ENCODE results near the gene SHC4.
"Not testable (repeated sequence)": the region's sequence is repeated elsewhere in the genome, so short reads cannot be mapped to it uniquely, and the experiment has no call there.

The SHC4 gene

DNA sequence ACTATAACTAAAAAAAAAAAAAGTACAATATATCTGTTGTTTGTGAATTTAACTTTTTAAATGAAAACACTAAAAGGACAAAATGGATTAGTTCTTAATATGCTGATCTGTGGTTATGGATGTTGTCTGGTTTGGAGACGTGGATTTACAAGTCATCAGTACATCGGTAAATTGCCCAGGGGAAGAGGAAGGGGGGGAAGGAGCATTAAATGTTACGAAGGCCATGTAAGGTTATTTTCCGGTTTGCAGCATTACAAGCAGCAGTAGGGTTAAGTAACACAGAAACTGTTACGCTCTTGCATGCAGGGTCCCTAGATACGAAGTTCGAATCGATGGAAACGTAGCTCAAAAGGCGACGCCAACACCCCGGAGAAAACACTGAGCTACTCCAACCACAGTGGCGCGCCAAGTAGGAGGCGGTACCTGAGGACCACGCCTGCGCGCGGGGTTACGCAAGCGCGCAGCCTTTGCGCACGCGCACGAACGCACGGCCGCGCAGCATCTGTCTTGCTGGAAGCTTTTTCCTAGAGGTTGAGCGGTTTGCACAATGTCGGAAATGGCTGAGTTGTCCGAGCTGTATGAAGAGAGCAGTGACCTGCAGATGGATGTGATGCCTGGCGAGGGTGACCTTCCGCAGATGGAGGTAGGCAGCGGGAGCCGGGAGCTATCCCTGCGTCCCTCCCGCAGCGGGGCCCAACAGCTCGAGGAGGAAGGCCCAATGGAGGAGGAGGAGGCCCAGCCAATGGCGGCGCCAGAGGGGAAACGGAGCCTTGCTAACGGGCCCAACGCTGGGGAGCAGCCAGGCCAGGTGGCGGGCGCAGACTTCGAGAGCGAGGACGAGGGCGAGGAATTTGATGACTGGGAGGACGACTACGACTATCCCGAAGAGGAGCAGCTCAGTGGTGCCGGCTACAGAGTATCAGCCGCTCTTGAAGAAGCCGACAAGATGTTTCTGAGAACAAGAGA, 85.8 kb downstream of the SHC4 start, which contains the start of gene EID1:
EID1 (plus strand) TSS at position 505 of the 966 bp plus-strand sequence; CDS start at position 548, 43 bp downstream.
- peak; percentile 61 for DNase-seq

DNA sequence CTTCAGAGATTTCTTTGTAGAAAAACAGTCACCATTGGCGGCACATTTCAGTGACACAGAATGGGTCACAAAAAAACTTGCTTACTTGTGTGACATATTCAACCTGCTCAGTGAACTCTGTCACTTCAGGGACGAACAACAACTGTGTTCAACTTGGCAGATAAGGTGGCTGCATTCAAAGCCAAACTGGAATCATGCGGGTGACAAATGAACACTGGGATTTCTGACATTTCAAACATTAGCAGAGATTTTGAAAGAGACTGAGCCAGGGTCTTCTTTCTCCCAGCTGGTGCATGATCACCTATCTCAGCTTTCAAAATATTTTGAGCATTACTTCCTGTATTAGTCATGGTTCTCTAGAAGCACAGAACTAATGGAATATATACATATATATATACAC, 87.7 kb downstream of the SHC4 start:
- DNase-seq, result no peak

DNA sequence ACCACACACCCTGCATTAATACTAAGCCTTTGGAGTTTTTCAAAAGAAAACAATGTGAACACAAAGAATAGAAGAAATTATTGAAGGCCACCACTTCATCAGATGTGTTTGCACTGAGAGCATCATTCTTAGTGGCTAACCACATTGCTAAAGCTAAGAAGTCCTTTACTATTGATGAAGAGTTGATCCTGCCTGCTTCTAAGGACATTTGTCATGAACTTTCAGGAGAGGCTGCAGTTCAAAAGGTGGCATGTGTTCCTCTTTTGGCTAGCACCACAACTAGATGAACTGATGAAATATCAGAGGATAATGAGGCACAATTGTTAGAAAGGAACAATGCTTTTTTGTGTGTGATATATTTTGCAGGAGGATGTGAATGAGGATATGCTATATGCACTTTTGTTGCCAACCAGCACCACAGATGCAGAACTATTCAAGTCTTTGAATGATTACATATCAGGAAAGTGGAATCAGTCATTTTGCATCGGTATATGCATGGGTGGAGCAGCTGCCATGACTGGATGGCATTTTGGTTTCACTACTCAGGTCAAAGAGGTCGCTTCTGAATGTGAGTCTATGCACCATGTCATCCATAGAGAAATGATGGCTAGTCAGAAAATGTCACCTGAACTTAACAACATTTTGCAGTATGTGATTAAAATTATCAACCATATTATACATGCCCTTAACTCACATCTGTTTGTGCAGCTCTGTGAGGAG, 88.3 kb downstream of the SHC4 start:
- DNase-seq, result no peak

DNA sequence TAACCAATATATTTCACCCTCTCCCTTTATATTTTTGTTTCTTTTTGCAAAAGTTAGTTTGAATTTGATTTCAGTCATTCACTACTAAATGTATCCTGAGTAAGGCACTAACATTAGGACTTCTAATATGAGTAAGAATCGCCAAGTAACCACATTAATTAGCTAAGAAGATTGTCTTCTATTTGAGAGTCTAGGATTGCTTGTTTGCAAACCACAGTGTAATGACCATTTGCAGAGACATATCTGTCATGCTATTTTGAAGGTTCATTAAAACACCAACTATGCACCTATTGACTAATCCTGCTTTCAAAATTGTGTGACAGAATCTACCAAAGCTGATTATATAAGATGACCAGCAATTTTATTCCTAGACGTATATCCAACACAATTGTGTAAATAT, 91.1 kb downstream of the SHC4 start:
- no peak for DNase-seq

DNA sequence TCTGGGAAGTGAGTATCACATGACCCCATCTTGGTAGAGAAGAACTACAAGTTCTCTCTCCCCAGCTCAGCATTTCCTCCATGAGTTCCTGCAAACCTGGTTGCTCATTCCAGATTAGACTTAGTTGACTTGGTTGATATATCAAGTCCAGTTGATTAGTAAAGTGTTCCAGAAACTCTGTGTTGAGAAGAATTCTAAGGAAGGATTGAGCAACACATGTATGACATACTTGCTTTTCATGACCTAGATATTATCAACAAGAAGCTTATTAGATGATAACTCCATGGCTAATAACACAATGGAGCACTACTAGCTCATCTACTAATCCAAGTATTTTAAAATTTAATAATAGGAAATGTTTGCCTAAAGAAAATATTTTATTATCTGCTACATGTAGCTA, 92.2 kb downstream of the SHC4 start:
- DNase-seq, result no peak

DNA sequence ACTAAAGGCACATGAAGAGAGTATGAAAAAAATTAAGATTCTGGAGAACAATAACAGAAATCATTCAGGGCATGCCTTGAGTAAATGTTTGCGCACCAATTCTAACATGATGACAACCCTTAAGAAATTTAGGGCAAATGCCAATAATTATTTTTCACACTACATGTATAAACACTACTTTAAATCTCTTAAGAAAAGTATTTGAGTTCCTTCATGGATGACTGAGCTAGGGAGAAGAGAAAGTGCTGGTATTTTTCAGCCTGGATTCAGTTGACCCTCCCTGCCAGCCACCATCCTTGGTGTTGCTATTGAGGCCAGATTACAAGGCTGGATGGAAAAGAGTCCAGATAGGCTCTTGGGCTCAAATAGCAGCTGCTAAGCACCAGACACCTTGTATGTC, 93.8 kb downstream of the SHC4 start:
- DNase-seq, result no peak

DNA sequence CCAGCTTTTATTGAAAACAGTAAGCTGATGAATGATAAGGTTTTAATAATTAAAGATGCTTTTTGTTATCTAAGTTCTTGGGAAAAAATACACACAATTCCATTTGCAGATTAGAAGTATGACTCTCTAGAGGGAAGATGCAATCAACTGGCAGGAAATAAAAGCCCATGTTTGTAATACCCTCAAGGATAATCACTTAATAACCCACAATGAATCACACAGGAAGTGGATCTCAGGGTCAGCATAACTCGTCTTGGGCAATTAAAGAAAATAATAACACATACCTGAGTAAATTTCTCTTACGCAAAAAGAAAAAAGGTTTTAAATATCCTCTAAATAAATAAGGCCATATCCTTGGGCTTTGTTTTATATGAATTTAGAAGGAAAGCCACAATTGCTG, 95.2 kb downstream of the SHC4 start:
- DNase-seq, result no peak

DNA sequence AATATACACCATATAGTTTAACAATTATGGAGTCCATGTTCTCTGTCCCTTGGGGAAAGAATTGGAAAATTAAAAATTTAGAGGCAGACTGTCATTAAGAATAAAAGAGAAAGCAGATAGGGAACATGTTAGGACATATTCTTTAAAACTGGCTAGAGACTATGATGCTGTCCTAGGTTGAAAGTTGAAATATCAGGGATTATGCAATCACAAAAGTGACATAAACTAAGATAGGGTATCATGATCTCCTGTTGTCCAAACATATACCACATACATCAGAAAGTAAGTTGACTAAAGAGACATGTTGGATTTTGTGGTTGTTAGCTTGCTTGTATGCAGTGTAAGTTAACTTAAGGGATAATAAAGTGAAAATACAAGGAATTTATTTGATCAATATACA, 95.7 kb downstream of the SHC4 start:
- DNase-seq, result no peak

DNA sequence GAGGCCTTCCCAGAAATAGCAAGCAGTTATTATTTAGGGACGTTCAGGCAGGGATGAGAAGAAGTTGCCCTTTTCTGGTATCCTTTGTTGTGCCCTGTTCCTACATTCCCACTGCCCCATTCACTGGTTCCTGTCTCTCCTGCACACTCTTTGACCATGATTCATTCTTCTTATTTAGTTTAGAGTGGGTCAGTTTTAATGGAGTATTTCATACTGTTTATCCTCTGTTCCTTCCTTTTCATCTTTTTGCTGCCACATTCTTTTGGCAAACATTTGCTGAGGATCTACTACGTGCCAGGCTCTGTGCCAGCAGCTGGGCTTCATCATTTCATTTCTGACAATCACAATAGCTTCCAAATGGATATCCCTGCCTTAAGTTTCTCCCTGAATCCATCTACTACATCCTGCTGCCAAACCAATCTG, 97.6 kb downstream of the SHC4 start:
- DNase-seq, result no peak

DNA sequence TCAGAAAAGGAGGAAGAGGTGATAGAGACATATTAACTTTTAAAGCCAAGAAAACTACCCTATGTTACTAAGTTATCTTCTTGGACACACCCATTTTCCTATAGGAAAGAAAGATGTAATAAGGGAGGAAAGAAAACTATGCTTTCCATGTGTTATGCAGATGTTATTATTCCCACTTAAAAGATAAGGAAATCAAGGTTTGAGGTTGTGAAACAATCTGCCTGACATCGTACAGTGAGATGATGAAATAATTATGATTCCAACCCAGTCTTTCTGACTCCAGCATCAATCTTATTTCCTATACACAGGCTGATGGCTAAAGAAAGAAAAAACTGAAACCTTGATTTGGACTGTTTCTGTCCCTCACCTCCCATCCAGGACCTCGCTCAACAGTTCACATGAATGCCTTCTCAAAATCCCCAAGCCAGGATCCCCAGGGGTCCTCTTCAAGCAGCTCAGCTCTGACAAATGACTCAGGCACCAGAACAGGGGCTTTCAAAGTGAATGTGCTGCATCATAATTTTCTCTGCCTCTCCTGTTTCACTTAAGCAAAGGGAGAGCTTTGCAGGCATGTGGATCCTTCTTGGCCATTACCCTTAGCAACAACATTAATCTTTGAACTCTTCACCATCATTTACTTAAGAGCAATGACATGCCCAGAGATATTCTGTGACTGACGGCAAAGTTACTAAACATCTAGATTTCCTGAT, 98.2 kb downstream of the SHC4 start:
- DNase-seq, result peak; percentile 50

DNA sequence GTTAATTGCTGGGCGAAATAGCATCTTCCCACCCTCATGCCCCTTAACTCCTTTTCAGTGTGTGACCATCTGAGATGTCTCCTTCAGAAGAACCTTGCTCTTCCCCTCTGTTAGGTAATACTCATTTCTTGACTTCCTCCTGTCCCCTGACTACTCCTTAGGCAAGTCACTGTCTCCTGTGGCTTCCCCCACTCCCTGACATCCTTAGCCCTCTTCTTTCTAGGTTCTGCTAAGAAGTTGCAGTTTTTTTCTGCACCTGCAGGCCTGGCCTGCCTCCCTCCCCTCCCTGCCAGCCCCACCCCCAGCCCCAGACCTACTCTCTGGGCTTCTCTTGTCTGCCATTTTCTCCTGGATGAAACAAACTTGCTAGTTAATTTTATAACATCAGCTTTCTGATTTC, 101.0 kb downstream of the SHC4 start:
- no peak for DNase-seq

DNA sequence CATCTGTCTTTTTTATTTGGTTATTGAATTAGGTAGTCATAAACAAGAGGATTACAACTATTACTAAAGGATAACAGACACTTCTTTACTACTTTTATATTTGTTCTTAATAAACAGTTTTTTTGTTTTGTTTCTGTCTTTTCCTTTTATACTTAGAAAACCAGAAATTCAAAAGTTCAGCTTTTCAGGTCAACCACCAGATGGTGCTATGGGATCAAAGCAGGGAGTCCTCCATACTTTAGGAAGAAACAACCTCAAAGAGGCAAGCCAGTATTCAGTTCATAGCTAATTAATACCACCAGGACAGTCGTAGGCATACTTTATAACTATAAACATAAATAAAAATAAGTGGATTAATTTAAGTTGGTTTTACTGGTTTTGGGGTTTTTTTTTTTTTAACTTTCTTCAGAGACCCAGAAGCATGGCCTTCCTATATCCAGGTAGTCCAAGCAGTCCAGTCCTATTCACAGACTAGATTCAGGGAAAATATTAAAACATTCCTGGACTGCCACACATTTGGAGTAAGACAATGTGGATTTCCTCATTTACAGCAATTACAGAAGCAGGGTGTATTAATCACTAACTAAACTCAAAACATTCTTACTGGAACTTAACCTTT, 101.8 kb downstream of the SHC4 start:
- DNase-seq, result peak; percentile 28

DNA sequence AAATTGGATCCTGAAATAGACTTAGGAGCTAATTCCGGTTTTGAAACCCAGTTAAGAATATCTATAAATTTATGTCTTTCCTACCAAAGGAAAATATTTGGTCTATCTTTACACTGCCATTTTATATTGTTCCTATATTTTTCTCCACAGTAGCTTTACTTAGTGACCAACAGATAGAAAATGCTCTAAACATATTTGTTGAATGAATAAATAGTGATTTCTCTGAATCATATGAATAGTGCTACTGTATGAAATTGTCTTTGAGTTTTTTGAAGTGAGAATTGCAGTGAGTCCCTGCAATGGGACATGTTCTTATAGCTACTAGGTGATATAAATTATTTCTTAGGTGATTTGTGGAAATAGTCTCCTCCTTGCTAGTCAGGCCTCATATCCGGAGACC, 104.3 kb downstream of the SHC4 start:
- no peak for DNase-seq

DNA sequence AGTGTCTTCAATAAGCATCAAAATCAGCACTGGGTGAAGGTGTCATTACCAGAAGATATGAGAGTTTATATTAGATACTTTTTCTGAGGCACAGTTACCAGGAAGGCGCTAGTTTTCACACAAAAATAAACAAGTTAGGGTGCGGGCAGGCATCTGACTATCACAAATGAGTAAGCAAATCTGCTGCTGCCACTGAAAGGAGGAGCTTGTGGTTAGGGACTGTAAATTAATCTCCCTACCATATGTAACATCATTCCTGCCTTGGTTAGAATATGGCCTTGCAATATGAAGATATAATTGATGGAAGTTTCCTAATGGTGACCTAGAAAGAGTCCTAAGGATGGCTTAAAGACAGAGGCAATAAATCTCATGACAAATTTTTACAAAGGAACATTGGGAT, 105.3 kb downstream of the SHC4 start:
- no peak for DNase-seq

DNA sequence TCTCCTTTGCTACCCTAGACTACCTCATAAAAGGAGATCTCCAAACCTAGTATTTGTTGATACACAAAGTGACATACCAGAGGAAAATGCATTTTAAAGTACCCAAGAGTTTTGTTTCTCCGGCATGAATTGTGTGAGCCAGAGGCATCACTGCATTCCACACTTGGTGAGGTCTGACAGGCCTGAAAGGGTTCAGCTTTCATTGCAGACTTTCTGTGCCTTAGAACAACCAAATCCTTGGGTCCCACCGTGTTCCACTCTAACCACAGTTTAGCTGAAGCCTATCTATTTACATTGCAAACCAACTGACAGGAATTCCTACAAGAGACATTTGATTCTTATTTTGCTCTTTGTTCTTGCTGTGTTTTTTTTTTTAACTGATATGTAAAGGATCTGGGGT, 106.8 kb downstream of the SHC4 start:
- DNase-seq, result no peak

DNA sequence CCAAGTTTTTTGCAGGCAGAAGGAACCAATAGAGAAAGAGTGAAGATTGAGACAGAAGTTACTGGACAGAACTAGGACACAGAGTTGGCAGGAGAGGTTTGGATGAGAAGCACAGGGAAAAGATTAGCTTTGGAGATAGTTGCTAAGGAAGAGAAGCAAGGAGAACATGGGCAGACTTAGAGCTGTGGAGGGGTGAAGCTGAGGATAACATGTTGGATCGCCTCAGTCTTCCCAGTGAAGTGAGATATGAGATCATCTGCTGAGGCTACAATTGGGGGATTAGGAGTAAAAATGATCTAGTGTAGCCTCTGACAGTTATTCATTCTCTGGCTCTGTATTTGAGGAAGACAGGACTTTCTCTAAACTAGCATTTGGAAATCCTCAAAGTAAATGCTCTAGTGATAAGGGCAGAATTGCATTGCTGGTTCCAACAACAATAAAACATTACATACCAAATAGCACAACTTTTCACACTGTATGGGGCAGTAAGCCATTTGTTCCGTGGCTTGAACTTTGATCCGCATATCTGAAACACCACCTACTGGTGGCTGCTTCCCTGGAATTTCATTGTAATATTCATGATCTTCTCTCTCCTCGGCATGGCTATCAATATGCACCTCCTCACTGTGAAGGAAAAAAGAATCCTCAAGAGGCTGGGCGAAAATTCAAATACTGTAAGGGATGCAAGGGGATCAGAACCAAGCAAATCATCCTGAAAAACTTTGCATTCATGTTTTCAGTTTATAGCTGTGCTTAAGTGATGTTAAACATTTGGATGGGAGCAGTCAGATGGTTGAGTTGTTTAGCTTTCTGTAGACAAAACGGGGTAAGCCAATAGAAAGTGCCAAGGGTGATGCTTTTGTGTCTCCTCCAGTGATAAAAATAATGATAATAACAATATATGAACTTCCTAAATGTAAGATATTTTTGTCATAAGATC, 107.9 kb downstream of the SHC4 start:
- no peak for DNase-seq

DNA sequence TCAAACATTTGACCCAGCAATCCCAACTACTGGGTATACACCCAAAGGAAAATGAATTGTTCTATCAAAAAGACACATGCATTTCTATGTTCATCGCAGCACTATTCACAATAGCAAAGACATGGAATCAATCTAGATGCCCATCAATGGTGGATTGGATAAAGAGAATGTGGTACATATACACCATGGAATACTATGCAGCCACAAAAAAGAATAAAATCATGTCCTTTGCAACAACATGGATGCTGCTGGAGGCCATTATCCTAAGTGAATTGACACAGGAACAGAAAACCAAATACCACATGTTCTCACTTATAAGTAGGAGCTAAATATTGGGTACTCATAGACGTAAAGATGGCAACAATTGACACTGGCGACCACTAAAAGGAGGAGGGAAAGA, 109.3 kb downstream of the SHC4 start:
- DNase-seq, result not testable (repeated sequence)

DNA sequence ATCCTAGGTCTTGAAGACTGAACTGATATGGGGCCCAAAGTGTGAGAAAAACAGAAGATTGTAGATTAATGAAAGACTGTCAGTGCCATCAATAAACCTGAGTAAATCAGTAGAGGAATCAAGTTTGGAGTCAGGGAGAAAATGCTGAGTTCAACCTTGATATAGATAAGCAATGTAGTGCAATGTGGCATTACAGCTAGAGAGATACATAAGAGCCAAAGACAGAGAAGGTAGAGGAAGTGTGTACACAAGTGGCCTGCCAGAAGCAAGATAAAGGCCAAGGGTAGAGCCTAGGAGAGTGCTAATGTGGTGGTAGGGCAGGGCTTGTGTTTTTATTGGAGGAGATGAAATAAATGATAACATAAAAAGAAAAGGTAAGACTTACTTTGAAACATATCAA, 111.8 kb downstream of the SHC4 start:
- DNase-seq, result no peak

DNA sequence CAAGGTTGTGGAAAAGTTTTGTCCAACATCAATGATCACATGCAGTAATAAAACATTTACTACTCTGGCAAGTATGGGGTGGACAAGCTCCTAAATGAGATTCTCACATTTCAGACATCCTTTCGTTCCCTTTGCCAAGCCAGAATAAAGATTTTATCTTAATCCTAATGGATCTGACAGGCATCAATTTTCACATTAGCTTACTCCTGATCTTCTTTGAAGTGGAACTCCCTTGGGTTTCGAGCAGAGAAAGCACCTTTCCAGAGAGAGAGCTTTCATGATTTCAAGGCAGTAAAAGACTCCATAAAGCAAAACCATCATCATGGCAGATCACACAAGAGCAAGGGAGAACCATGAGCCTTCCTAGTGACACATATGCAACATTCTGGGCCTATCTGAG, 113.1 kb downstream of the SHC4 start:
- DNase-seq, result no peak

DNA sequence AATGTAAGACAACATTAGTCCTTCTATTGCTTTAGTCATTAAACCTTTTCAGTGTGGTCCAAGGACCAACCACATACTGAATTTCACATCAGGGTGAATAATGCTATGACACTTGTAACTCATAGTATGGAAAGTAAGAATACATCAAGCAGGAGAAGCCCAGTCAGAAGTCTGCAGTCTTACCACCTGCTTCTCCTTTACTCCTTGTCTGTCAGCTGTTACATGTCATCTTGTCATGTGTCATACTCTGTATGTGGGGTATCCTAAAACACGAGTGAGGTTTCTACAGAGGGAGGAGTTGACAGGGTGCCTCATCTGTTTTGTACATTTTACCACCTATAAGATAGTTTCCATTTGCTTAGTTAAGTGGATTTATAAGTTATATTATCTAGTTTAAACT, 118.6 kb downstream of the SHC4 start:
- DNase-seq, result no peak

DNA sequence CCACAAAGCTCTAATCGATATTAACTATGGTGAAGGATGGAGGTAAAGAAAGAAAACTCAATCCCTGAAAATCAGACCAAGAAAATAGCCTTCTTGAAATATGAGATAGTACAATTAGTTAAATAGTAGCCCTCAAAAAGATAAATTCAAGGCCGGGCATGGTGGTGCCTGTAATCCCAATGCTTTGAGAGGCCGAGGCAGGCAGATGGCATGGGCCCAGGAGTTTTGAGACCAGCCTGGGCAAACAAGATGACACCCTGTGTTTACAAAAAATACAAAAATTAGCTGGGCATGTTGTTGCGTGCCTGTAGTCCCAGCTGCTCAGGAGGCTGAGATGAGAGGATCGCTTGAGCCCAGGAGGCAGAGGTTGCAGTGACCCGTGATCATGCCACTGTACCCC, 121.2 kb downstream of the SHC4 start:
- no peak for DNase-seq

DNA sequence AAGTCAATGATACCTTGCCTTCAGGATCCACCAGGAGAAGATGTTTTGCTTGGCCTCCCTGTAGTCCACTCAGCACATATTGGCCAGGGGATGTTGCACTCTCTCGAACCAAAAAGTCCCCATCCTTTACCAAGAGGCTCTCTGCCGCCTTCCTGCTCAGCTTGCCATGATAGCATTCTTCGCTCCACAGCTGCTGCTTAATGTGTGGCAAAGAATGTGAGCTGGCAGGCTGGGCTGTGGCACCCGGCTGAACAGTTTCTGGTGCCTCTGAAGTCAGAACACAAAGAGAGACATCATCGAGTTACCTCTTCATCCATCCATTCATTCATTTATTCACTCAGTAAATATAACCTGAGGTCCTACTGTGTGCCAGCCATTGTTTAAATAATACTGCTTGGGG, 129.0 kb downstream of the SHC4 start:
- DNase-seq, result no peak

Data from NCI-H1436 treated with DMSO at 0.1 percent for 48 hours (cell line).